Measurements from ENCODE around the gene CD63.

CD63 gene

GRCh38 chr12:55684761-55685370 is 43.9 kb downstream of the CD63 start:
- no peak for DNase-seq

GRCh38 chr12:55683676-55684075 is 45.1 kb downstream of the CD63 start:
- no peak for DNase-seq

GRCh38 chr12:55682087-55682796 is 46.6 kb downstream of the CD63 start:
- DNase-seq = no peak

GRCh38 chr12:55681142-55682077 is 47.4 kb downstream of the CD63 start:
- no peak for DNase-seq

- no peak for DNase-seq
Observed at GRCh38 chr12:55679691-55680090, 49.1 kb downstream of the CD63 start.

GRCh38 chr12:55676707-55677106 is 52.1 kb downstream of the CD63 start:
- DNase-seq = no peak

GRCh38 chr12:55675666-55676065 is 53.1 kb downstream of the CD63 start:
- DNase-seq = no peak

Measured in activated gamma-delta T cell treated with Interleukin-2 at 50 U/mL for 16 hours (primary cell).